Superior temporal gyrus (tissue), 1 donor: Measurements from ENCODE around the gene RAB22A.

ENCODE experiments used
- DNase-seq: peaks from one replicate; pipeline ENCODE4 v3.0.0-alpha.2; 2016; ENCODE audit errors: extremely low spot score

The RAB22A gene

GRCh38 chr20:58303547-58303946, 6.0 kb upstream of the RAB22A start:
- DNase-seq = no peak

- no peak for DNase-seq
Measured at GRCh38 chr20:58305061-58305460, 4.5 kb upstream of the RAB22A start.

- no peak for DNase-seq
Measured at GRCh38 chr20:58306421-58307261, 2.9 kb upstream of the RAB22A start.

GRCh38 chr20:58307270-58307669, 2.2 kb upstream of the RAB22A start:
- DNase-seq = no peak

- DNase-seq = no peak
Measured at GRCh38 chr20:58308290-58308679, 1.2 kb upstream of the RAB22A start.

GRCh38 chr20:58308680-58309527, 611 bp upstream of the RAB22A start:
- DNase-seq = no peak

GRCh38 chr20:58310291-58310782, 822 bp downstream of the RAB22A start:
- no peak for DNase-seq

GRCh38 chr20:58312836-58313235, 3.3 kb downstream of the RAB22A start:
- DNase-seq = no peak

GRCh38 chr20:58313396-58313795, 3.9 kb downstream of the RAB22A start:
- no peak for DNase-seq

GRCh38 chr20:58321205-58321604, 11.7 kb downstream of the RAB22A start:
- DNase-seq = no peak

GRCh38 chr20:58322083-58322482, 12.6 kb downstream of the RAB22A start:
- DNase-seq = no peak

GRCh38 chr20:58325912-58326311, 16.4 kb downstream of the RAB22A start:
- DNase-seq = no peak

GRCh38 chr20:58327211-58327610, 17.7 kb downstream of the RAB22A start:
- no peak for DNase-seq

- no peak for DNase-seq
Measured at GRCh38 chr20:58328836-58329235, 19.3 kb downstream of the RAB22A start.

- no peak for DNase-seq
Measured at GRCh38 chr20:58329711-58330110, 20.2 kb downstream of the RAB22A start.

- DNase-seq = no peak
Measured at GRCh38 chr20:58330249-58330648, 20.7 kb downstream of the RAB22A start.

GRCh38 chr20:58330687-58331086, 21.2 kb downstream of the RAB22A start:
- no peak for DNase-seq

GRCh38 chr20:58331961-58332551, 22.5 kb downstream of the RAB22A start:
- no peak for DNase-seq

GRCh38 chr20:58339741-58340140, 30.2 kb downstream of the RAB22A start:
- no peak for DNase-seq

GRCh38 chr20:58340151-58340550, 30.6 kb downstream of the RAB22A start:
- no peak for DNase-seq

- DNase-seq = no peak
Measured at GRCh38 chr20:58340853-58341252, 31.3 kb downstream of the RAB22A start.
